ENCODE data around the gene NUMA1.

Gene NUMA1

GRCh38 chr11:72100009-72100408, 19.7 kb upstream of the NUMA1 start:
- no peak for DNase-seq

- DNase-seq, result no peak
Measured at GRCh38 chr11:72098741-72099140, 18.4 kb upstream of the NUMA1 start.

- DNase-seq, result peak; percentile 81
Measured at GRCh38 chr11:72091292-72091691, 10.9 kb upstream of the NUMA1 start.

GRCh38 chr11:72088076-72088808, 7.9 kb upstream of the NUMA1 start:
- DNase-seq, result no peak

GRCh38 chr11:72085621-72086351, 5.4 kb upstream of the NUMA1 start:
- no peak for DNase-seq

- DNase-seq, result no peak
Measured at GRCh38 chr11:72084965-72085364, 4.6 kb upstream of the NUMA1 start.

- DNase-seq, result no peak
Measured at GRCh38 chr11:72084076-72084475, 3.7 kb upstream of the NUMA1 start.

GRCh38 chr11:72083414-72083813, 3.1 kb upstream of the NUMA1 start:
- no peak for DNase-seq

- no peak for DNase-seq
Measured at GRCh38 chr11:72081821-72082453, 1.6 kb upstream of the NUMA1 start.

GRCh38 chr11:72081184-72081644, 872 bp upstream of the NUMA1 start:
- no peak for DNase-seq

- DNase-seq, result no peak
Measured at GRCh38 chr11:72079819-72080325, 470 bp downstream of the NUMA1 start.

GRCh38 chr11:72078477-72078876, 1.9 kb downstream of the NUMA1 start:
- no peak for DNase-seq

- DNase-seq, result no peak
Measured at GRCh38 chr11:72075756-72076155, 4.6 kb downstream of the NUMA1 start.

GRCh38 chr11:72075109-72075508, 5.2 kb downstream of the NUMA1 start:
- no peak for DNase-seq

- DNase-seq, result no peak
Measured at GRCh38 chr11:72072348-72072747, 8.0 kb downstream of the NUMA1 start.

- DNase-seq, result no peak
Measured at GRCh38 chr11:72070491-72070890, 9.9 kb downstream of the NUMA1 start.

- peak; percentile 80 for DNase-seq
Measured at GRCh38 chr11:72069787-72070251, 10.5 kb downstream of the NUMA1 start.

GRCh38 chr11:72069200-72069599, 11.1 kb downstream of the NUMA1 start:
- DNase-seq, result no peak

- no peak for DNase-seq
Measured at GRCh38 chr11:72067676-72068075, 12.7 kb downstream of the NUMA1 start.

GRCh38 chr11:72067266-72067665, 13.1 kb downstream of the NUMA1 start:
- no peak for DNase-seq

- DNase-seq, result no peak
Measured at GRCh38 chr11:72066855-72067254, 13.5 kb downstream of the NUMA1 start.

GRCh38 chr11:72061739-72062396, 18.5 kb downstream of the NUMA1 start:
- DNase-seq, result no peak
